NOMO-1 (cell line): ENCODE data around the gene MAS1L.
A peak's percentile ranks its signal among the peaks of the same experiment; 100 is the strongest.

Experiments
- DNase-seq, 2 experiments: peaks; one replicate each; lab custom pipeline; 2025; ENCODE audit not compliant: unreplicated experiment in 2 of 2; lab: John Stamatoyannopoulos, UW

Gene MAS1L

GRCh38 chr6:29487660-29488059 lies at the start of gene MAS1L:
Gene MAS1L (minus strand): TSS chr6:29487956. CDS start chr6:29487902, 54 bp downstream.
- no peak for DNase-seq

- no peak for DNase-seq
Observed at GRCh38 chr6:29532320-29532951, 44.7 kb upstream of the MAS1L start.

- DNase-seq, result no peak
Observed at GRCh38 chr6:29531668-29532067, 43.9 kb upstream of the MAS1L start.

- no peak for DNase-seq
Observed at GRCh38 chr6:29530671-29531310, 43.0 kb upstream of the MAS1L start.

GRCh38 chr6:29529956-29530355 lies 42.2 kb upstream of the MAS1L start:
- no peak for DNase-seq

GRCh38 chr6:29528988-29529560 lies 41.3 kb upstream of the MAS1L start:
- no peak for DNase-seq

GRCh38 chr6:29528300-29528931 lies 40.7 kb upstream of the MAS1L start:
- DNase-seq, result no peak

- no peak for DNase-seq
Observed at GRCh38 chr6:29527564-29527963, 39.8 kb upstream of the MAS1L start.

GRCh38 chr6:29527126-29527525 lies 39.4 kb upstream of the MAS1L start:
- DNase-seq, result no peak

GRCh38 chr6:29525311-29525639 lies 37.5 kb upstream of the MAS1L start:
- no peak for DNase-seq

GRCh38 chr6:29524444-29525310 lies 36.9 kb upstream of the MAS1L start:
- no peak for DNase-seq

- no peak for DNase-seq
Observed at GRCh38 chr6:29524044-29524443, 36.3 kb upstream of the MAS1L start.

- DNase-seq, result no peak
Observed at GRCh38 chr6:29522227-29522626, 34.5 kb upstream of the MAS1L start.

GRCh38 chr6:29521006-29521680 lies 33.4 kb upstream of the MAS1L start:
- no peak for DNase-seq

- DNase-seq, result no peak
Observed at GRCh38 chr6:29520232-29520631, 32.5 kb upstream of the MAS1L start.

- DNase-seq, result no peak
Observed at GRCh38 chr6:29519291-29520010, 31.7 kb upstream of the MAS1L start.

GRCh38 chr6:29517728-29518440 lies 30.1 kb upstream of the MAS1L start:
- no peak for DNase-seq

GRCh38 chr6:29517245-29517644 lies 29.5 kb upstream of the MAS1L start:
- DNase-seq, result no peak

- DNase-seq, result peak in 1 of 2 experiments; percentile 8
Observed at GRCh38 chr6:29516108-29516507, 28.4 kb upstream of the MAS1L start.
